HT1080 (cell line): ENCODE data around the gene RAB25. TPM values are rescaled to one million over a fixed set of nuclear protein-coding genes. Genes with fewer than 3 reads are reported as not detected.
"Not testable (repeated sequence)": the region's sequence is repeated elsewhere in the genome, so short reads cannot be mapped to it uniquely, and the experiment has no call there.

Experiments used
- DNase-seq: peaks from one replicate; pipeline ENCODE4 v3.0.0-alpha.2; 2015; ENCODE audit warnings: low read depth
- total RNA-seq: library from RNA; depleted of rRNA; stranded (reverse); fragments of >200 nt; shearing (Covaris generic); gene quantifications from 2 replicates; pipeline ENCODE4 v1.2.3, GENCODE V29; 2014

The RAB25 gene
- total RNA-seq, 1 experiment from 2014 or later = 0.06 TPM

DNA sequence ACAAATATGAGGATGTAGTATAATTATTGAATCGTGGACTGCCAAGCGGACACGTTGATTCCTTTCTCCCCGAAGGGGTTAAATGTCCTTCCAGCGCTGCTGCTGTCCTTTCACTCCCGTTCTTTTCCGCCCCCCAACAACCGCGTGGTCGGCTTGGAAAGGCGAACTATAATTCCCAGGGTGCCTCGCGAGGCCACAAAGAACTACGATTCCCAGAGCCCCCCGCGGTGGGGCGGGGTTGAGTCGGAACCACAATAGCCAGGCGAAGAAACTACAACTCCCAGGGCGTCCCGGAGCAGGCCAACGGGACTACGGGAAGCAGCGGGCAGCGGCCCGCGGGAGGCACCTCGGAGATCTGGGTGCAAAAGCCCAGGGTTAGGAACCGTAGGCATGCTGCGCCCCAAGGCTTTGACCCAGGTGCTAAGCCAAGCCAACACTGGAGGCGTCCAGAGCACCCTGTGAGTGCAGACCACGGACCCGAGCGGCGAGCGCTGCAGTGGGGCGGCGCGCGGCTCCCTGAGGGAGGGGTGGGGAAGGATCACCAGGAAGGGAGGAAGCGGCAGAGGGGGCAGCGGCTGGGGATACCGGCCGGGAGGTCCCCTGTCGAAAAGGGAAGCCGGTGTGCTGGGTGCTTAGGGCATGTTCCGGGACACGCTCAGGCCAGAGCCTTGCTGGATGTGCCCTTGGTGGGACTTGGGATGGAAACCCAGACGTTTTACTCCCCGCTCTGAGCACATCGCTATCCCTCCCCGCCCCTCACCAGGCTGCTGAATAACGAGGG, 6.3 kb upstream of the RAB25 start, which contains the start of gene LAMTOR2:
Gene LAMTOR2, plus strand, starts transcription at position 283 of the 781 bp plus-strand sequence. Its CDS starts 108 bp downstream, at position 391.
- DNase-seq = peak; percentile 97

DNA sequence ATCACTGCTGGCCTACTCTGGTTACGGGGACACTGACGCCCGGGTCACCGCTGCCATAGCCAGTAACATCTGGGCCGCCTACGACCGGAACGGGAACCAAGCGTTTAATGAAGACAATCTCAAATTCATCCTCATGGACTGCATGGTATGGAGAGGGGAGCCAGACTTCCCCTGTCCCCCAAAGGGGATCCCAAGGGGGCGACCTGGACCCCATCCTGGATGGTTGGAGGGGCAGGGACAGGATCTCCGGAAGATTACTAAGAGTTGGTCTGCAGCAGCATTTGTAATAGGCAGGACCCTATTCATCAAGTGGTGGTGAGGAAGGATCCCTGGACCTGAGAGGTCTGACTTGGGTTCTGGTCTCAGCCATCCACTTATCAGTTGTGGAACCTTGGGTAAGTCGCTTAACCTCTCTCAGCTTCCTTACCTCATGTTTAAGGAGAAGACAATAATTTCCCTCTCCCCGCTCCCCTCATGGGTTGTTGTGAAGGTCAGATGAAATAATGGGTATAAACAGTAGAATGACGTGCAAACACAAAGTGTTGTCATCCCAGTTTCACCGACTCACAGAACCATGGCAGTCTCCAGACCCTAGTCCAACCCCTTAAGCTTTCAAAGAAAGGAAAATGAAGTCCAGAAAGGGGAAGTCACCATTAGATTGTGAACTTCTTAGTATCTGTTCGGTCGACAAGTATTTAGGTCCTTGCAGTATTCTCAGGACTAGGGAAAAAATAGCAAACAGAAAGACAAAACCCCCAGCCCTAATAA, 5.5 kb upstream of the RAB25 start:
- no peak for DNase-seq

- no peak for DNase-seq
These were observed 4.6 kb upstream of the RAB25 start for GRCh38 chr1:156056326-156056849.

GRCh38 chr1:156062189-156062588, 1.2 kb downstream of the RAB25 start:
- DNase-seq = no peak

- no peak for DNase-seq
These were observed 3.0 kb downstream of the RAB25 start for GRCh38 chr1:156063997-156064285.

DNA sequence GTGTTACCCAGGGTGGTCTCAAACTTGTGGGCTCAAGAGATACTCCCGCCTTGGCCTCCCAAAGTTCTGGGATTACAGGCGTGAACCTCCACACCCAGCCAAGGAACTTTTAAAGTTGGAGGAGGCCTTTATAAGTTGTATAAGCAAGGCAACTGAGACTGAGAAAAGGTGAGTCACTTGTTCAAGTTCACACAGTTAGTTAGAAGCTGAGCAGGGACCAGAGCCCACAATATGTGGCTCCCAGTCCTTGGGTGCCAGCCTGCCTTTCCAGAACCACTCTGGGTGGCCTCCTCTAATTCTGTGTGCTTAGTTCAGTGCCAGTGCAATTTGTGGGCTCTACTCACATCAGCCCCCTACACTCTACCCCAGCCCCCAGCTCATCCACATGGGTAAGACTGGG, 3.7 kb downstream of the RAB25 start:
- no peak for DNase-seq

GRCh38 chr1:156065212-156065611, 4.3 kb downstream of the RAB25 start:
- DNase-seq = no peak

GRCh38 chr1:156065871-156066270, 4.9 kb downstream of the RAB25 start:
- DNase-seq = no peak

GRCh38 chr1:156067262-156067661, 6.3 kb downstream of the RAB25 start:
- peak; percentile 40 for DNase-seq

GRCh38 chr1:156069490-156070455, 8.8 kb downstream of the RAB25 start:
- DNase-seq = no peak

DNA sequence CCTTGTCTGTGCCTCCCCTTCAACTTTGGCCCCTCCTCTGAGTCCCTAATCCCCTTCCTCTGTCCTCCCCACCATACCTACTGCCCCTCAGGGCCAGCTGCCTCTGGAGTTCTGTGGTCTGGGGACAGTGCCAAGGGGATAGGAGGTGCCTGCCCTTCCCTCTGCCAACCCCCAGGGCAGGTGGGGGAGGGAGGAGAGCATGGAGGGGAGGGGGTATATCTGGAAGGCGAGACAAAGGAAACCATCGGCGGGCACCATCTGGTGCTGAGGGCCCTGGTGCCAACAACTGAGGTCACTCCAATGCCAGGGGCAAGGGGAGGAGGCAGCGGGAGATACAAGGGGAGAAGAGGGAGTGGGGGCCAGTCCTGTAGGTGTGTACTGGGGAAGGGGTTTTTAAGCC, 9.6 kb downstream of the RAB25 start:
- no peak for DNase-seq

DNA sequence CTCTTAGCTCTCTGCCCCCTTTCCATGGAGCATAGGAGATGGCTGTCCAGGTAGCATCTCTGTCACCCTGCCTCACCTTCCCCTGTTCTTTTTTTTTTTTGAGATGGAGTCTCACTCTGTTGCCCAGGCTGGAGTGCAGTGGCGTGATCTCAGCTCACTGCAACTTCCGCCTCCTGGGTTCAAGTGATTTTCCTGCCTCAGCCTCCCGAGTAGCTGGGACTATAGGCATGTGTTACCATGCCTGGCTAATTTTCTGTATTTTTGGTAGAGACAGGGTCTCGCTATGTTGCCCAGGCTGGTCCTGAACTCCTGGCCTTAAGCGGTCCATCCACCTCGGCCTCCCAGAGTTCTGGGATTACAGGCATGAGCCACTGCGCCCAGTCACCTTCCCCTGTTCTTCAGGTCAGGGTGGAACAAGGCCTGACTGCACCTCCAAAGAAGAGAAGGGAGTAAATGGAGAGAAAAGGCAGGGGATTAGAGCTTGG, 10.4 kb downstream of the RAB25 start:
- DNase-seq = not testable (repeated sequence)

- no peak for DNase-seq
These were observed 11.3 kb downstream of the RAB25 start for GRCh38 chr1:156072251-156072650.

- no peak for DNase-seq
These were observed 12.2 kb downstream of the RAB25 start for GRCh38 chr1:156073110-156073687.

- no peak for DNase-seq
These were observed 12.8 kb downstream of the RAB25 start for GRCh38 chr1:156073740-156074139.

DNA sequence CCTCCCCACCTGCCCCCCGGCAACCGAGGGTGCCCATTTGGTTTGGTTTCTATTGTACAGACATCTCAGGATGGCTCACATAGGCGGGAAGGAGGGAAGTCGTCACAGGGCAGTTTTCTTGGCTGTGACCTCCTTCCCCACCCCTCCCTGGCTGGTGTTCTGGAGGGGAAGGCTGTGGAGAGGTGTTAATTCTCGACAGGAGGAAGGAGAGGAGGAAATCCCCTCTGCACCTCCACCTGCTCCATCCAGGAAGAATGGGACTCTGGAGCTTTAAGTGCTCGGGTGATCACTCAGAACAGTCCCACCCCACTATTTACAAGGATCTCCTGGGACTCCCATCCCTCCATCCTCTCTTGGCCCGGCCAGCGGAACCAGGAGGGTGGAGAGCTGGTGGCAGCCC, 13.7 kb downstream of the RAB25 start:
- DNase-seq = no peak

DNA sequence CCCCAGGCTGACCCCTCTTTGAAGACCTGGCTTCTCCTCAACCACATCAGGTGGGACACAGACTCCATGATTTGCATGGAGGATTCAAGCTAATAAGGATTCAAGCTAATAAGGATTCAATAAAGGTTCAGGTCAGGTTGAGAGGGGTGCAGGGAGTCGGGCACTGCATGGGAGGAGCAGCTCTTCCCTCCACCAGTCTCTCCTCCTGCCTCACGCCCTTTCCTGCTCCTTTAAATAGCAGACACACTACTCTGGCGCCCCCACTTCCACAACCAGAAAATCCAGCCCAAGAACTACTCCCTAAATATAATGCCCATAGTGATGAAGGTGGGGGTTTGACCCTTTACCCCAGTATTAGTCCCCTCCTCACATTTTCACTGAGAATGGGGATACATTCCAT, 14.2 kb downstream of the RAB25 start:
- DNase-seq = no peak

- no peak for DNase-seq
These were observed 14.8 kb downstream of the RAB25 start for GRCh38 chr1:156075775-156076204.

- DNase-seq = no peak
These were observed 15.9 kb downstream of the RAB25 start for GRCh38 chr1:156076609-156077429.

GRCh38 chr1:156077430-156077760, 16.4 kb downstream of the RAB25 start:
- no peak for DNase-seq
